Brain microvascular endothelial cell (primary cell): ENCODE data around the gene MSL1.

Experiments
- DNase-seq: peaks from one replicate; pipeline ENCODE4 v3.0.0-alpha.2; 2020
- H3K27ac ChIP-seq: fragments of 250-450 bp; sonication (Bioruptor Pico); 2 replicates; pipeline ENCODE4 v1.5.1; 2020; ENCODE audit warnings: mild to moderate bottlenecking, moderate library complexity
- H3K27me3 ChIP-seq: fragments of 250-450 bp; sonication (Bioruptor Pico); replicated peaks from 2 replicates; pipeline ENCODE4 v1.5.1; 2020; ENCODE audit warnings: mild to moderate bottlenecking
- H3K36me3 ChIP-seq: fragments of 250-450 bp; sonication (Bioruptor Pico); replicated peaks from 2 replicates; pipeline ENCODE4 v1.5.1; 2020; ENCODE audit warnings: mild to moderate bottlenecking
- H3K4me3 ChIP-seq: 2 replicates; pipeline ENCODE4 v1.5.1; 2011; ENCODE audit warnings: low read depth, mild to moderate bottlenecking, control low read depth, low read length, moderate library complexity
- CTCF ChIP-seq: IDR thresholded peaks from 2 replicates; pipeline ENCODE4 v1.5.1; 2011; ENCODE audit warnings: low read depth, mild to moderate bottlenecking, moderate library complexity, low read length, control low read depth, inconsistent platforms; ENCODE audit errors: missing control alignments
- in situ Hi-C: cut with HindIII; loops from 2 replicates; pipeline ENCODE4 v1.10.0; 2017; ENCODE audit warnings: low sequenced_read_pairs, low pct_ligation_motif_present

Gene MSL1

DNA sequence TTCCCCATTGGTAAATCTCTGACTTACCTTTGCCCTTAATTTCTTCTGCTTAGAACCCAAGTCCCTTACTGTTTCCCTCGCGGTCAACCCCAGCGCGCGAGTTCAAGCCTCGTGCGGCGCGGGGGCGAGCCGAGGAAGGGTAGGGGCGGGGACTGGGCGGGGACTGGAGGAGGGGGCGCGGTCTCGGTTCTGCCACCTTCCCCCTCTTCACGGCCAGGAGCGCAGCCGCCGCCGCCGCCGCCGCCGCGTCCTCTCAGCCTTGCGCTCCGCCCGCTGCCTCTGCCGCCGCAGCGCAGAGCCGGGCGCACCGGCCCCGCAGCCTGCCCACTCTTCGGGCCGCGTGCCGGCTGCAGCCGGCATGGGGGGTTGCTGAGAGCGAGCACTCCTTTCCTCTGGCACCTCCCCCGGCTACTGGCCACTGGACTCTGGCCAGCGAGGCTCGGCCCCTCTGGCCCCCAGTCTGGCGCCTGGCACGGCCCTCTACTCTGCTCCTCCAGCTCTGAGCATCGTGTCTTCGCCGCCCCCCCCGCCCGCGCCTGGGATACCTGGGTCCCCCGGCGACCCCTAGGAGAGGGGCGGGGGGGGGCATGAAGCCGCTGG is 55.6 kb downstream of the MSL1 start, which contains the start of gene RAPGEFL1:
RAPGEFL1 (plus strand) TSS at position 196 of the 600 bp plus-strand sequence; CDS start at position 588, 392 bp downstream.
- Histone ChIP-seq H3K36me3 (peaks cover 4% of the 10 kb centered on the region), H3K27ac (no peak within 1 kb of the TSS)
- peak; percentile 63 for DNase-seq

GRCh38 chr17:40178021-40178601 is 56.3 kb downstream of the MSL1 start:
- no peak for TF ChIP-seq CTCF
- in situ Hi-C loops = loop anchor here (25.0 kb wide), 1 partner anchor 109 kb away; the partner anchor contains the start of gene CDC6

More for the DNA sequence above, 55.6 kb downstream of the MSL1 start, which contains the start of gene RAPGEFL1:
- in situ Hi-C loops = loop anchor here (25.0 kb wide), 1 partner anchor 110 kb away; the partner anchor contains the start of gene CDC6
- Histone ChIP-seq H3K27me3 (no peaks in the 10 kb centered on the region), H3K4me3 (peak within 1 kb of the TSS; percentile 54)
- no peak for TF ChIP-seq CTCF

DNA sequence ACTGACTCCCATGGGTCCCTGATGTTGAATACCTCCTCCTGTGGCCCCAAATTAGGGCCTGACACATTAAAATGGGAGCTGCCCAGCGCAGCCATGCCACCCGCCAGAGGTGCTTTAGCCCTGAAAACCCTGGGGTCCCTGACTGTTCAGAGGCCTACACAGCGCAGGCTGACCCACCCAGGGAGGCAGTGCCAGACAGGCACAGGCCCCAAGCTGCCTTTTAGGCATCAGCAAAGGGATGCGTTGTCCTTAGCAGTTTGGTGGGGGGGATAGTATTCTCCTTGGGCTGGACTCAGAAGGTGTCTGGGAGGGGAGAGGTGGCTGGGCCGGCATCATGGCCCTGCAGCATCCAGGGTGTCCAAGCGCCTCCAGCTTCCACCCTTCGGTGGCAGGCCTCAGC is 56.9 kb downstream of the MSL1 start:
- H3K36me3 ChIP-seq = peaks cover 3% of the 10 kb centered on the region
- no peak overlapping the region for H3K27ac ChIP-seq
- in situ Hi-C loops = loop anchor here (25.0 kb wide), 1 partner anchor 109 kb away; the partner anchor contains the start of gene CDC6
- TF ChIP-seq CTCF = no peak
- no peak for DNase-seq
- H3K27me3 ChIP-seq = no peaks in the 10 kb centered on the region
- no peak overlapping the region for H3K4me3 ChIP-seq

More at GRCh38 chr17:40178021-40178601, 56.3 kb downstream of the MSL1 start:
- H3K36me3 ChIP-seq = peaks cover 3% of the 10 kb centered on the region
- no peak for DNase-seq
- H3K27ac ChIP-seq = no peak overlapping the region
- peak overlapping the region; percentile 54 for H3K4me3 ChIP-seq
- no peaks in the 10 kb centered on the region for H3K27me3 ChIP-seq

GRCh38 chr17:40179923-40180659 is 58.3 kb downstream of the MSL1 start:
- Histone ChIP-seq H3K27me3 (no peaks in the 10 kb centered on the region), H3K4me3 (no peak overlapping the region), H3K27ac (peak overlapping the region; percentile 20), H3K36me3 (peaks cover 3% of the 10 kb centered on the region)
- in situ Hi-C loops = loop anchor here (25.0 kb wide), 1 partner anchor 107 kb away; the partner anchor contains the start of gene CDC6
- no peak for TF ChIP-seq CTCF
- DNase-seq = peak; percentile 63

GRCh38 chr17:40180694-40181093 is 58.9 kb downstream of the MSL1 start:
- DNase-seq = no peak
- Histone ChIP-seq H3K36me3 (peaks cover 3% of the 10 kb centered on the region), H3K27ac (no peak overlapping the region), H3K27me3 (no peaks in the 10 kb centered on the region), H3K4me3 (no peak overlapping the region)
- in situ Hi-C loops = loop anchor here (25.0 kb wide), 1 partner anchor 107 kb away; the partner anchor contains the start of gene CDC6
- TF ChIP-seq CTCF = no peak
